MM.1S (cell line): Measurements from ENCODE around the gene ZBTB12.

ENCODE experiments used
- CTCF ChIP-seq: fragments of 300-600 bp; sonication (generic); IDR thresholded peaks from 2 replicates; pipeline ENCODE4 v1.5.1; 2016; ENCODE audit warnings: antibody characterized with exemption, low read length, mixed read lengths
- EZH2 ChIP-seq: fragments of 300-600 bp; sonication (generic); optimal IDR thresholded peaks from 2 replicates; pipeline ENCODE3; 2017; ENCODE audit warnings: low read depth, mild to moderate bottlenecking, antibody characterized with exemption, low read length, mixed read lengths

DNA sequence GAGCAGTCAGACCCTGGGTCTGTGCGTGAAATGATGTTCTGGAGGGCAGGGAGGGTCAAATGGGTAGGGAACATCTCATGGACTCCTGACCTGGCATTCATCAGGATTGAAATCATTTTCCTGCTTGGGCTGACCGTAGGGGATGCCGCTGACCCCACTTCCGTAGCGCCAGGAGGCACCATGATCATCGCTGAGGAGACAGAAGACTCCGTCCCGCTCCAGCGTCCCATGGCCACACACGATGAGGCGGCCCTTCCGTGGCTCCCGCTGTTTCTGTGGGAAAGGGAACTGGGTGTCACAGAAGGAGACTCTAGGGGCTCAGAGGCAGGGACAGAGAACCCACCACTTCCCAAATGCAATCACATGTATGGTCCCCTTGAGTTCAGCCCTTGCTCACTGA, 41.5 kb downstream of the ZBTB12 start:
- TF ChIP-seq CTCF, result no peak
- TF ChIP-seq EZH2, result no peak
